ENCODE measurements around the gene TGIF2.
"Not testable (repeated sequence)": the region's sequence is repeated elsewhere in the genome, so short reads cannot be mapped to it uniquely, and the experiment has no call there.

Gene TGIF2

DNA sequence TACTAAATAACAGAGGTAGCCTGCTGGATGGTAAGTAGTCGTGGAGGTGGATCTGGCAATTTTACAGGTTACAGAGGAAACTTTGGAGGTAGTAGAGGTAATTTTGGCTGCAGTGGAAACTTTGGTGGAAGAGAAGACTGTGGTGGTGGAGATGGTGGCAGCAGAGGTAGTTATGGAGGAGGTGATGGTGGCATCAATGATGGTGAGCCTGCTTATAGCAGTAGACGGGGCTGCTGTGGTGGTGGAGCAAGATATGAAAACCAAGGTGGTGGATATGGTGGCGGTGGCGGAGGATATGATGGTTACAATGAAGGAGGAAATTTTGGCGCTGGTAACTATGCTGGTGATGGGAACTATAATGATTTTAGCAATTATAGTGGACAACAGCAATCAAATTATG, 47.5 kb downstream of the TGIF2 start:
- no peak for DNase-seq

DNA sequence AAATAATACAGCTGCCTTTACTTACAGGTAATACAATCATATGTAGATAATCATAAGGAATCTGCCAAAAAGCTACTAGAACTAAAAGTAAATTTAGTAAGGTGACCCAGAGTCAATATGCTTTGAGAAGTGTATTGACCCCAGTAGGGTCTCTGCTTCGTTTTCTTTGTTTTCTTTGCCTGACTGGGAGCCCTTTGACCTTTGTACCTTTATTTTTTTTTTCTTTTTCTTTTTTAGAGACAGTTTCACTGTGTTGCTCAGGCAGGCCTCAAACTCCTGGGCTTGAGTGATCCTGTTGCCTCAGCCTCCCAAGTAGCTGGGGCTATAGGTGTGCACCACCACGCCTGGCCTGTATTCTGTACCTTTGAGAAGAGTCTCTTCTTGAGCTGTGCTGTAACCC, 50.0 kb downstream of the TGIF2 start:
- DNase-seq, result no peak

DNA sequence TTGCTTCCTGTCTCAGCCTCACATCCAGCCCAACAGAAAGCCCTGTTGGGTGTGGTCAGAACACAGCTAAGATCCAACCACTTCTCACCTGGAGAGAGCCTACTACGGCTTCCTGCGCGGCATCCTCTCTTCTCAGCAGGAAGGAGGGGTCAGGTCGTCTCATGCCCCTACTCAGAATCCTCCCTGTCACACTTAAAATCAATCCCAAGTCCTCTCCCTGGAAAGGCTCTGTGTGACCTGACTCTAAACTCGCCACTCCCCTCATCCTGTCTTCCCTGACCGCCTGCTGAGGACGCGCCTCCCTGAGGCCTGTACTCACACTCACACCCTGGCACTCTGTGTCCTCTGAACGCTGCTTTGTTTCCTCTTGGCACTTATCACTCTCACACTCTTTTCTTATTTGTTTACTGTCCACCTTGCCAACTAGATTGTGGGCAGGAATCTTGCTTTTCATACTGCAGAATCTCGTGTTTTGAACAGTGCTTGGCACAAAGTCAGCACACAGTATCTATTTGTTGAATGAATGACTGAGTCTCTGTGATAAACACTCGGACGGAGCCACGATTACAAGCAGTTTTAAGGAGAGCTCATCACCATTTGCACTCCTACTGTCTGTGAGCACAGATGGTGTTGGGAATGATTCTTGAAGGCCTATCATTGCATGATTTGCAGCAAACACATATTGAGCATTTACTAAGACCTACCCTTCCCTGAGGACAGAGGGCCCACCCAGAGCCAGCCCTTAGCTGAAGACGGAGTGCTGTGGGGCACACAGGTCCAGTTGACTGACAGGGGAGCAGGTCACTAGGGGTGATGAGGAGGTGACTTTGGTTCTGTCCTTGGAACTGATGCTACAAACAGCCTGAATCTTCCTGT, 50.9 kb downstream of the TGIF2 start:
- DNase-seq, result no peak

DNA sequence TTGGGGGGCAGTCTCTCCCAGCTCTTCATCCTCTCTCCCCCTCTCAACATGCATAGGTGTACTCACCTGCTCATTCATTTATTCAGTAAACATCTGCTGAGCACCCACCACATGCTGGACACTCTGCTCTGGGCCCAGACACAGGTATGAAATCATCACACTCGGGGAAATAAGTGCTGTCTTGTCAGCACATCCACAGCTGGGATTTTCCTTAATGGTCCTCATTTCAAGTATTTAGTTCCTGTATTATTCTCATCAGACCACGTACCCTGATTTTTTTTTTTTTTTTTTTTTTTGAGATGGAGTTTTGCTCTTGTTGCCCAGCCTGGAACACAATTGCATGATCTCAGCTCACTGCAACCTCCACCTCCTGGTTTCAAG, 51.5 kb downstream of the TGIF2 start:
- no peak for DNase-seq

DNA sequence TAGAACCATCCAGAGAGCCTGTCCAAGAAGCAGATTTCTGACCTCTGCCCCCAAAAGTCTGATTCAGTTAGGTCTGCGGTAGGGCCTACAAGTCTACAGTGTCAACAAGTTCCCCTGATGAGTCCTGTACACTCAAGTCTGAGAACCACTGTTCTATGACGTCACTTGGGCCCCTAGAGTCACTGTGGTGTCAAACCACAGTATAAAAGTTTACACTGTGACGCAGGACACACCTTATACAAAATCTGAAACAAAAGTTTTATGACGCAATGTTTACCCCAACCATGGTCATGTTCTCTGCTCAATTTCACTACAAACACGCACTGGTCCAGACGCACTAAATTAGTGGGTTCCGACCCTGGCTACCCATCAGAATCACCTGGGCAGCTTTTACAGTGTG, 54.7 kb downstream of the TGIF2 start:
- no peak for DNase-seq

DNA sequence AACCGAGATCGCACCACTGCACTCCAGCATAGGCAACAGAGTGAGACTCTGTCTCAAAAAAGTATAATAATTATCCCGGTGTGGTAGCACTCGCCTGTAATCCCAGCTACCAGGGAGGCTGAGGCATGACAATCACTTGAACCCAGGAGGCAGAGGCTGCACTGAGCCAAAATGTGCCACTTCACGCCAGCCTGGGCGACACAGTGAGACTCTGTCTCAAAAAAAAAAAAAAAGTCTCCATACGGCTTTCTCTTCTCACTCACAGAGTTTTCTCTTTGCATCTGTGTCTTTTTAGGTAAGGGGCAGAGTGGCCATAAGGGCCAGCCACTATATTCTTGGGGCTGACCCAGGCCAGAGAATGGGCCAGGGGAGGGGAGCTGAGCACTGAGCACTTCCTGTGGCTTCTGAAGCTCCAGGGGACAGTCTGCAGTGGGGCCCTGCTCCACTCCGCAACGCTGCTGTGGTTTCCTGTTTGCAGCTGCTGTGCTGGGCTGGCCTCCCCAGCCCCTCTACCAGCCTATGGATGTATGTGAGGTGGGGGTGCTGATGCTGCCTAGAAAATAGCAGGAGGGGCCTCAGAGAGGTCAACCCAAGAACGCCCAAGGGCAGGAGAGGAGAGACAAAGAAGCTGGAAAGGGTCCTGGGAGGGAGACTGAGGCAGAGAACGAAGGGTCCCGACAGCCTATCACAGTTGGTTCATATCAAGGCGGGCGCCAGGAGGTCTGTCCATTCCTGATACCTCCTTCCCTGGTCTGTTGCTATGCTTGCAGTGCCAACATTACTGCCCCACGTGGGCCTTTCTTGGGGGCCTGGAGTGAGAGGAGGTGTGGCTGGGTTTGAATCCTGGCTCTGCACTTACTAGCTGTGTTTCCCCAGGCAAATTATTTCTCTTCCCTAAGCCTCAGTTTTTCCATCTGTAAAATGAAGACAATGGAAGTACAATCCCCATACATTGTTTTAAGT, 56.6 kb downstream of the TGIF2 start:
- DNase-seq, result no peak

DNA sequence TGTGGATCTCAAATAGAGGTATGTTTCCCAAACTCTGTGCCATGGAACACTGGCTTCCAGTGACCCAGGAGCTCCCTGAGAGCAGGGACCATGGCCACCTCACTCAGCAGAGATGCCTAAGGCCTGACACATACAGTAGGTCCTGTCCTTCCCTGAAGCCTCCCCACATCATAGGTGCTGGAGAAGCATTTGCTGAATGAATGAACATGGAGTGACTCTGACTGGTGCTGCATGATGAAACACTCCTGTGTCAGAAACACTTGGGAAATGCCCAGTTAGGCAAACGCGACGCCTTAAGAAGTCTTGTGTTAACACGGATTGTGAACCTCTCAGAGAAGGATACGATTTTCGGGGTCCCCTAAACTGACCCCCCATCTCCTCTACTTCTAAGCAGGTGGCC, 58.2 kb downstream of the TGIF2 start:
- no peak for DNase-seq

DNA sequence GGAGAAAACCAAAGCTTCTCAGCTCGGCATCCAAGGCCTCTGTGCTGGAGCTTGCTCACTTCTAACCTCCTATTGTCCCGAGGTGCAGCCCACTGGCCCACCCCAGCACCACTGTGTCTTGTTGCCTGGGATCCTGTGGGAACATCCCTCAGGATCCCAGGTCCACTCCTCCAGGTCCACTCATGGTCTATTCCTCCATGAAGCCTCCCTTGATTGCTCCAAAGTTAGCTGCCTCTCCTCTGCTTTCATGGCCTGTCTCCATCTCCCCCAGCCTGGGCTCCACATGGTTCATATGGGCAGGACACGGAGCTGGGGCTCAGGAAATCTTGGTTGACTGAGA, 58.7 kb downstream of the TGIF2 start:
- no peak for DNase-seq

DNA sequence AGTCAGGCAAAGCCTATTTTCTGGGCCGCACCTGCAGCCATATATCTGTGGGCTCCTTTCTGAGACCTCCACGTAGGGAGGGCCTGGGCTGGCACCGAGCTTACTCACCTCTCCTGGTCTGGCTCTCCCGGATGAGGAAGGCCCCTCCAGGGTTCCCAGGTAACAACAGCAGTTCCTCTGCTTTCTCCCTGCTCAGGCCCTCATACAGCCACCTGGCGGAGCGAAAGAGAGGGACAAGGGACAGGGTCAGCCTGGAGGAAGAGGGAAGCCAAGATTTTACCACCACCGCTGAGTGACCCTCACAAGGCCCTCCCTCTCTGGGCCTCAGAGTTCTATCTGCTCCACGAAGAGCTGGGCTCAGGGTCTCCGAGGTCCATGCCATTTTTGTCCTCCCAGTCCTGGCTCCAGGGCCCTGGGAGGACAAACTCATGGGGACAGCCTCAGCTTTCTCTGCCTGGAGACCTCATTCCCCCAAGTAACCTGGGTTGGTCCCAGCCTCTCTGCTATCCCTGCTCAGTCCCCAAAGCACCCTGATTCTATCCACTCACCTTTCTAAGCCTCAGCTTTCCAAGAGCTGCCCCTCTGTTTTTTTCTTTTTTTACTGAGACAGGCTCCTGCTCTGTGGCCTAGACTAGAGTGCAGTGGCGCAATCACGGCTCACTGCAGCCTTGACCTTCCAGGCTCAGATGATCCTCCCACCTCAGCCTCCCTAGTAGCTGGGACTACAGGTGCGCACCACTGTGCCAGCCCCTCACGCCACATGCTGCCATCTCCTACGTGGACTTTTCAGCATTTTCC, 59.3 kb downstream of the TGIF2 start:
- no peak for DNase-seq

DNA sequence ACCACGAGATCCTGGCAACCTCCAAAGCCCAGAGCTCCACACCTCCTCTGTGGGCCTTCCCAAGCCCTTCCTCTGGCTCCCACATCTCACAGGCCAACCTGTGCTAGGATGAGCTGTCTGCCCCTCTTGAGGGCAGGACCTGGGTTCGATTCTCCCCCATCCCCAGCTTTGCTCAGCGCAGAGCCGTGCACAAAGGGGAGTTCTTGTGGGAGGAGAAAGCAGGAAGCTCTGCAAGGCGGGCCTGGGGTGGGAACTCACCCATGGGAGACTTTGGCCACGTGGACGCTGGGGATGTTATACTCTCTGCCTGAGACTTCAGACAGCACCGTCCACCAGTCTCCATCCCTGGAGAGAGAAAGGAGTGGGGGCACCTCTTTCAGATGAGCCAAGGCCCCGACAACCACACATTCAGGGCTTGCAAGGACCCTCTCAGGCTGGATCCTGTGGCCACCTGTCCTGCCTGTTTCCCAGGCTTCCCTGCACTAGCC, 59.9 kb downstream of the TGIF2 start:
- DNase-seq, result no peak

DNA sequence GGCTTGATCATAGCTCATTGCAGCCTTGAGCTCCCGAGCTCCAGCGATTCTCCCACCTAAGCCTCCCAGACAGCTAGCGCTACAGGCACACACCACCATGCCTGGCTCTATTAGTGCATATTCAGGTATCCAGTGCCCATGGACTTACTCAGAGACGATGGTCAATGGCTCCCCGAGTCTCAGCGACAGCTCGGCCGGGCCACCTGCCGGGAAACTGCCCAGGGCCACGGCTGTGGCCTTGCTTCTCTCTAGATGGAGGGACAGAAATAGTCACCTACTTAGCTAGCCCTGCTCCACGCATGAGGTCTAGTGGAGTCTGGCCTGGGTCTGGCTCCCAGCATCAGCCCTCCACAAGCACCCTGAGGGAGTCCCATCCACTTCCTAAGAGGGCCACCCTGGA, 60.9 kb downstream of the TGIF2 start:
- DNase-seq, result no peak

DNA sequence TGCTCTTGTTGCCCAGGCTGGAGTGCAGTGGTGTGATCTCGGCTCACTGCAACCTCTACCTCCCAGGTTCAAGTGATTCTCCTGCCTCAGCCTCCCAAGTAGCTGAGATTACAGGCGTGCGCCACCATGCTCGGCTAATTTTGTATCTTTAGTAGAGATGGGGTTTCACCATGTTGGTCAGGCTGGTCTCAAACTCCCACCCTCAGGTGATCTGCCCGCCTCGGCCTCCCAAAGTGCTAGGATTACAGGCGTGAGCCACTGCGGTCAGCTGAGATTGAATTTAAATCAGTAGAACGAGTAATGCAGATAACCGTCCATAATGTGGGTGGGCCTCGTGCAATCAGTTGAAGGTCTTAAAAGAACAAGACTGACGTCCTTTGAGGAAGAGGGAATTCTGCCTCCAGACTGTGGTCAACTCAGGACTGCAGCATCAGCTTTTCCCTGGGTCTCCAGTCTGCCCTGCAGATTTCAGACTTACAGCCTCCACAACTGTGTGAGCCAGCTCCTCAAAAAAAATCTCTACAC, 65.5 kb downstream of the TGIF2 start:
- DNase-seq, result not testable (repeated sequence)

DNA sequence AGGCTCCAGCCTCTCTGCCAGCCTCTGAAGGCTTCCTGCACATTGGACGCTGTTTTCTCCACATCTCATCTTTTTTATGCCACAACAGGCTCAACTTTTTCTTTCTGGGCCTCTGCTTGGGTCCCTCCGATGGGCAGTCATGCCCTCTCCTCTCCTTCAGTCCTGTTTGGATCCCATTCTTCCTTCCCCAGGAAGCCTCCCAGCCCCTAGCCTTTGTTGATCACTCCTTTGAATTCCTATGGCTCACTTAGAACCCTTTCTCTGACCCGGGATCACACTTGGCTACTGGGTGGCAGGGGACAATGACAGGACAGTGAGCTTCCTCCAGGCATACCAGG, 68.1 kb downstream of the TGIF2 start:
- no peak for DNase-seq

DNA sequence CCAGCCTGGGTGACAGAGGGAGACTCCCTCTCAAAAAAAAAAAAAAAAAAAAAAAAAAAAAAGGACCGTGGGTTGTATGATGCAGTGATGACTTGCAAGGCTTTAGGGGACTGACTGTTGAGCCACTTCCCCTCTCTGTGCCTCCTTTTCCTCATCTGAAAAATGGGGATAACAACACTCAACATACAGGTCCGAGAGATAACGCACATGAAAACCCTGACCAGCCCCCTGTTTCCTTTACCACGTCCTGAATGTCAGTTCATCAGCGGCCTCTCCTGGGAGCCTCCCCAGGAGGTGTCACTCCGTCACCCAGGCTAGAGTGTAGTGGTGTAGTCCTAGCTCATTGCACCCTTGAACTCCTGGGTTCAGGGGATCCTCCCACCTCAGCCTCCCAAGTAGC, 68.7 kb downstream of the TGIF2 start:
- DNase-seq, result no peak
